IMR-90 (cell line): Measurements from ENCODE around the gene EEF1B2. TPM values are rescaled to one million over a fixed set of nuclear protein-coding genes. Genes with fewer than 3 reads are reported as not detected.

Experiments
- ATAC-seq: fragments of 200-7000 bp; cut with Tn5 transposase; 2 replicates; pipeline ENCODE4 v1.9.1; 2020; ENCODE audit warnings: low read depth, mild to moderate bottlenecking, moderate library complexity
- BruUV-seq: library from RNA; stranded (reverse); fragments of 400-500 nt; replicated peaks from 2 replicates; lab custom pipeline; 2021; lab: Mats Ljungman, UMichigan
- CTCF ChIA-PET: fragments of 300-600 bp; formaldehyde crosslinking; extraction: SDS; loops from one replicate; lab custom pipeline; 2021; ENCODE audit warnings: antibody characterized with exemption; lab: Yijun Ruan, JAX
- POLR2A ChIA-PET: fragments of 300-600 bp; sonication (Branson Sonifier 250); formaldehyde crosslinking; loops from one replicate; lab custom pipeline; 2022; ENCODE audit warnings: antibody characterized with exemption; ENCODE audit not compliant: unreplicated experiment; lab: Charles Lee
- DNase-seq: peaks from one replicate; pipeline ENCODE4 v3.0.0; 2013
- H2AFZ ChIP-seq: replicated peaks from 2 replicates; pipeline ENCODE3; 2013; ENCODE audit warnings: low read length, mild to moderate bottlenecking; ENCODE audit not compliant: poor library complexity
- H2AK5ac ChIP-seq: 2 replicates; pipeline ENCODE4 v1.6.1; 2013; ENCODE audit warnings: low read depth, low read length, inconsistent platforms
- H2AK9ac ChIP-seq: replicated peaks from 2 replicates; pipeline ENCODE3; 2013; ENCODE audit warnings: mild to moderate bottlenecking, low read depth, low read length, moderate library complexity; ENCODE audit not compliant: poor library complexity
- H2BK120ac ChIP-seq: 2 replicates; pipeline ENCODE4 v1.6.1; 2013; ENCODE audit warnings: low read depth, low read length, inconsistent platforms
- H2BK15ac ChIP-seq: 3 replicates; pipeline ENCODE4 v1.6.1; 2013; ENCODE audit warnings: low read depth, low read length, inconsistent platforms
- H2BK20ac ChIP-seq: 2 replicates; pipeline ENCODE4 v1.6.1; 2013; ENCODE audit warnings: low read depth, mild to moderate bottlenecking, inconsistent platforms, low read length, moderate library complexity
- H2BK5ac ChIP-seq: 2 replicates; pipeline ENCODE4 v1.6.1; 2013; ENCODE audit warnings: mild to moderate bottlenecking, low read depth, low read length, inconsistent platforms; ENCODE audit not compliant: poor library complexity, severe bottlenecking
- H3K14ac ChIP-seq: replicated peaks from 2 replicates; pipeline ENCODE4 v1.6.1; 2013; ENCODE audit warnings: low read depth, low read length, inconsistent platforms
- H3K18ac ChIP-seq: 2 replicates; pipeline ENCODE4 v1.6.1; 2013; ENCODE audit warnings: low read depth, low read length, control low read depth
- H3K23ac ChIP-seq: 2 replicates; pipeline ENCODE4 v1.6.1; 2013; ENCODE audit warnings: low read depth, low read length, inconsistent platforms
- H3K27ac ChIP-seq: 2 replicates; pipeline ENCODE4 v1.5.1; 2013; ENCODE audit warnings: mild to moderate bottlenecking, control low read depth, low read length; ENCODE audit not compliant: insufficient read depth
- H3K27me3 ChIP-seq: 2 replicates; pipeline ENCODE4 v1.6.1; 2013; ENCODE audit warnings: low read length; ENCODE audit not compliant: control insufficient read depth, insufficient read depth
- H3K36me3 ChIP-seq: 2 replicates; pipeline ENCODE4 v1.6.1; 2013; ENCODE audit warnings: low read length, mixed read lengths; ENCODE audit not compliant: control insufficient read depth, insufficient read depth
- H3K4ac ChIP-seq: 2 replicates; pipeline ENCODE4 v1.6.1; 2013; ENCODE audit warnings: low read depth, low read length, inconsistent platforms
- H3K4me1 ChIP-seq: 2 replicates; pipeline ENCODE4 v1.6.1; 2013; ENCODE audit warnings: low read length, mixed read lengths; ENCODE audit not compliant: control insufficient read depth, insufficient read depth
- H3K4me2 ChIP-seq: 2 replicates; pipeline ENCODE4 v1.6.1; 2013; ENCODE audit warnings: low read depth, mild to moderate bottlenecking, control low read depth, low read length, moderate library complexity
- H3K4me3 ChIP-seq: 2 replicates; pipeline ENCODE4 v1.5.1; 2013; ENCODE audit warnings: low read depth, mild to moderate bottlenecking, control low read depth, low read length, moderate library complexity; ENCODE audit not compliant: insufficient read depth
- H3K56ac ChIP-seq: 2 replicates; pipeline ENCODE4 v1.6.1; 2013; ENCODE audit warnings: low read length, inconsistent platforms; ENCODE audit not compliant: insufficient read depth; ENCODE audit errors: extremely low read depth
- H3K79me1 ChIP-seq, 2 experiments: 2 replicates each; pipeline ENCODE4 v1.6.1; 2013; ENCODE audit warnings: low read length in 2 of 2, inconsistent platforms in 1 of 2, low read depth in 1 of 2
- H3K9ac ChIP-seq: 2 replicates; pipeline ENCODE4 v1.6.1; 2013; ENCODE audit warnings: low read depth, low read length, control low read depth
- H3K9me1 ChIP-seq: 2 replicates; pipeline ENCODE4 v1.6.1; 2013; ENCODE audit warnings: low read length, inconsistent platforms; ENCODE audit not compliant: insufficient read depth
- H3K9me3 ChIP-seq: 2 replicates; pipeline ENCODE4 v1.6.1; 2013; ENCODE audit warnings: low read length; ENCODE audit not compliant: control insufficient read depth, insufficient read depth
- H4K20me1 ChIP-seq: 2 replicates; pipeline ENCODE4 v1.6.1; 2013; ENCODE audit warnings: low read length, inconsistent platforms; ENCODE audit not compliant: insufficient read depth
- H4K5ac ChIP-seq: 2 replicates; pipeline ENCODE4 v1.6.1; 2013; ENCODE audit warnings: mild to moderate bottlenecking, low read depth, low read length, control low read depth
- H4K8ac ChIP-seq, 2 experiments: 2 replicates each; pipeline ENCODE4 v1.6.1; 2013; ENCODE audit warnings: low read depth in 2 of 2, low read length in 2 of 2, control low read depth in 1 of 2, inconsistent platforms in 1 of 2
- H4K91ac ChIP-seq: 2 replicates; pipeline ENCODE4 v1.6.1; 2013; ENCODE audit warnings: low read depth, low read length, inconsistent platforms; ENCODE audit not compliant: insufficient read depth
- CHD1 ChIP-seq: IDR thresholded peaks from 2 replicates; pipeline ENCODE4 v1.6.1; 2012; ENCODE audit warnings: low read depth, low read length, improper control_type of control experiment
- CTCF ChIP-seq: conservative IDR thresholded peaks from 2 replicates; pipeline ENCODE4 v1.5.1; 2012; ENCODE audit warnings: mild to moderate bottlenecking, low read depth, low read length, improper control_type of control experiment
- NFE2L2 ChIP-seq: fragments of 150-350 bp; IDR thresholded peaks from 2 replicates; pipeline ENCODE4 v1.6.1; 2016; ENCODE audit warnings: low read depth, mild to moderate bottlenecking, low read length
- USF2 ChIP-seq: fragments of 150-350 bp; IDR thresholded peaks from 2 replicates; pipeline ENCODE4 v1.6.1; 2017; ENCODE audit warnings: mild to moderate bottlenecking, antibody characterized with exemption, low read length, low read depth
- WGBS, 2 experiments: methylation state at CpG; one replicate each; pipeline versions ENCODE4 v1.1.5 to v1.1.7; 2013; ENCODE audit warnings: missing lambda C conversion rate in 2 of 2; ENCODE audit not compliant: insufficient read length in 1 of 2; ENCODE audit errors: extremely low coverage in 2 of 2; 5-methylcytosine and 5-hydroxymethylcytosine counted together
- dilution Hi-C: fragments of 300-500 bp; cut with HindIII; formaldehyde crosslinking; loops from one replicate; pipeline ENCODE4 v1.14.3; 2018; ENCODE audit warnings: low sequenced_read_pairs; ENCODE audit not compliant: unreplicated experiment
- in situ Hi-C: fragments of 300-500 bp; cut with MboI; formaldehyde crosslinking; loops from 3 replicates; pipeline ENCODE4 v1.14.3; 2019; ENCODE audit warnings: low sequenced_read_pairs, inconsistent platforms, mixed read lengths
- intact Hi-C: fragments of 100-400 bp; cut with micrococcal nuclease; formaldehyde crosslinking; loops from 2 replicates; pipeline ENCODE4 v1.10.0; 2022
- polyA plus RNA-seq, 3 experiments: library from polyadenylated mRNA; depleted of rRNA; stranded (reverse); fragments of >200 nt; gene quantifications; 2 replicates each; pipeline ENCODE4 v1.2.3, GENCODE V29; 2012; ENCODE audit warnings: low replicate concordance in 1 of 3
- total RNA-seq: library from RNA; depleted of rRNA; stranded (reverse); fragments of >200 nt; gene quantifications from 2 replicates; pipeline ENCODE4 v1.2.3, GENCODE V29; 2012

Gene EEF1B2
- total and polyA plus RNA-seq, 2 of the 4 experiments (the other 2 are of a cell fraction) = 574 to 751 TPM

DNA sequence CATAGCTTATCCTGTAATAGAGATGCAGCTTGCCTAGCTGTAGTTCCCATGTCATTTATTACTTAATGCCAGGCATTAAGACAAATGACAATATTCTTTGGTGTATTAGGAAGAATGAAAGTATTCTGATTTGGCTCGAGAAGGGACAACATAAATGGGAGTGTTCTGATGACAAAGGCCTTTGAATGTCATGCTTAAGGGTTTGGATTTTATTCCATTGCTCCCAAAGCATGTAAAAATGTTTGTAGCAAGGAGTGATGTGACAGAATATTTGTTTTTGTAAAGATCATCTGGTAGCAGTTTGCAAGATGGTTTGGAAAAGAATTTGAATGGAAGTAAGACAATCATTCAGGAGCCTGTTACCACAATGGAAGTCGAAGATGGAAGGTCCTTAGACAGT is 30.4 kb downstream of the EEF1B2 start:
- Histone ChIP-seq H3K4ac (no peak overlapping the region), H3K56ac (no peak overlapping the region), H3K9me1 (no peaks in the 10 kb centered on the region), H2BK120ac (no peak overlapping the region), H4K8ac (no peak overlapping the region), H4K5ac (no peak overlapping the region), H3K9me3 (no peaks in the 10 kb centered on the region), H3K4me1 (no peaks in the 10 kb centered on the region), H2BK15ac (no peak overlapping the region), H2BK5ac (no peak overlapping the region), H3K23ac (no peak overlapping the region), H4K20me1 (no peaks in the 10 kb centered on the region), H3K79me1 (no peaks in the 10 kb centered on the region), H3K27me3 (no peaks in the 10 kb centered on the region), H3K36me3 (no peaks in the 10 kb centered on the region), H2AK5ac (no peak overlapping the region), H3K18ac (no peak overlapping the region), H2AFZ (no peak overlapping the region), H2BK20ac (no peak overlapping the region), H3K27ac (no peak overlapping the region), H2AK9ac (no peak overlapping the region), H3K9ac (no peak overlapping the region), H4K91ac (no peak overlapping the region), H3K14ac (no peak overlapping the region), H3K4me2 (no peak overlapping the region), H3K4me3 (no peak overlapping the region)
- in situ Hi-C loops (no loop called here), dilution Hi-C loops (no loop called here), intact Hi-C loops (no loop called here)
- CTCF ChIA-PET = no interaction called here
- ATAC-seq = no peak
- POLR2A ChIA-PET = no interaction called here
- no peak for DNase-seq
- no TSS peak for BruUV-seq
- no peak for TF ChIP-seq NFE2L2
- no peak for TF ChIP-seq CTCF
- no peak for TF ChIP-seq USF2
- no peak for TF ChIP-seq CHD1
- 42% methylated on average over 2 of the region's 2 CpGs; no CpG with 5 or more reads in 1 of the 2 experiments for WGBS, 2 experiments
